Panc1 (cell line): ENCODE data around the gene HLCS. TPM values are rescaled to one million over a fixed set of nuclear protein-coding genes. Genes with fewer than 3 reads are reported as not detected.

ENCODE experiments used
- ATAC-seq: fragments of 200-7000 bp; cut with Tn5 transposase; 2 replicates; pipeline ENCODE4 v1.9.1; 2020; ENCODE audit warnings: mild to moderate bottlenecking, moderate library complexity
- BruUV-seq: library from RNA; stranded (reverse); fragments of 400-500 nt; replicated peaks from 2 replicates; lab custom pipeline; 2021; lab: Mats Ljungman, UMichigan
- CTCF ChIA-PET: fragments of 300-600 bp; sonication (Branson Sonifier 250); formaldehyde crosslinking; loops from one replicate; lab custom pipeline; 2022; ENCODE audit warnings: antibody characterized with exemption; lab: Charles Lee
- POLR2A ChIA-PET: fragments of 300-600 bp; sonication (Branson Sonifier 250); formaldehyde crosslinking; loops from one replicate; lab custom pipeline; 2022; ENCODE audit warnings: antibody characterized with exemption; lab: Charles Lee
- DNase-seq: peaks from one replicate; pipeline ENCODE4 v3.0.0-alpha.2; 2010; ENCODE audit warnings: low read depth, low spot score
- H3K27ac ChIP-seq: 2 replicates; pipeline ENCODE4 v1.5.1; 2011; ENCODE audit warnings: mild to moderate bottlenecking, low read length, inconsistent platforms
- H3K27me3 ChIP-seq: fragments of 200-500 bp; sonication (Bioruptor generic); 2 replicates; pipeline ENCODE4 v1.6.0; 2014; ENCODE audit warnings: low read length, inconsistent platforms; ENCODE audit not compliant: control insufficient read depth, insufficient read depth
- H3K36me3 ChIP-seq: fragments of 200-500 bp; sonication (Bioruptor generic); 2 replicates; pipeline ENCODE4 v1.5.1; 2014; ENCODE audit warnings: inconsistent platforms, mild to moderate bottlenecking, low read length, moderate library complexity; ENCODE audit not compliant: control insufficient read depth, insufficient read depth
- H3K4me1 ChIP-seq: 2 replicates; pipeline ENCODE4 v1.5.1; 2011; ENCODE audit warnings: inconsistent platforms, mild to moderate bottlenecking, low read length, moderate library complexity; ENCODE audit not compliant: control insufficient read depth, insufficient read depth
- H3K4me3 ChIP-seq, 2 experiments: 2 replicates each; pipeline ENCODE4 v1.5.1; 2011 to 2012; ENCODE audit warnings: low read depth in 2 of 2, low read length in 2 of 2, mild to moderate bottlenecking in 2 of 2, inconsistent platforms in 1 of 2, moderate library complexity in 1 of 2
- H3K9me3 ChIP-seq: fragments of 200-500 bp; sonication (Bioruptor generic); 2 replicates; pipeline ENCODE4 v1.5.1; 2014; ENCODE audit warnings: low read depth, mild to moderate bottlenecking, inconsistent platforms, low read length, moderate library complexity; ENCODE audit not compliant: control insufficient read depth, insufficient read depth
- POLR2AphosphoS5 ChIP-seq: IDR thresholded peaks from 2 replicates; pipeline ENCODE4 v1.6.1; 2012; ENCODE audit warnings: mild to moderate bottlenecking, low read depth, low read length, moderate library complexity
- SIN3A ChIP-seq: IDR thresholded peaks from 2 replicates; pipeline ENCODE4 v1.6.1; 2012; ENCODE audit warnings: low read depth, mild to moderate bottlenecking, low read length, moderate library complexity, borderline replicate concordance; ENCODE audit not compliant: insufficient read depth
- TCF7L2 ChIP-seq: IDR thresholded peaks from 2 replicates; pipeline ENCODE4 v1.6.1; 2011; ENCODE audit warnings: mild to moderate bottlenecking, low read depth, low read length, inconsistent platforms
- in situ Hi-C: cut with HindIII; loops from 2 replicates; pipeline ENCODE4 v1.10.0; 2016; ENCODE audit warnings: low sequenced_read_pairs, low pct_unique_long_range_greater_than_20kb
- intact Hi-C: fragments of 100-400 bp; cut with micrococcal nuclease; formaldehyde crosslinking; loops from one replicate; pipeline ENCODE4 v1.10.0; 2022; ENCODE audit not compliant: unreplicated experiment
- total RNA-seq: library from RNA; stranded (reverse); gene quantifications from one replicate; pipeline ENCODE4 v1.2.1, GENCODE V29; 2021; ENCODE audit not compliant: unreplicated experiment
- TF ChIP-seq, protein P1 (sequence below), 2 experiments: IDR thresholded peaks; 2 replicates each; pipeline ENCODE4 v1.6.1; 2011 to 2012; ENCODE audit warnings: low read depth in 2 of 2, control low read depth in 1 of 2, low read length in 1 of 2, mild to moderate bottlenecking in 1 of 2, moderate library complexity in 1 of 2; ENCODE audit not compliant: insufficient read depth in 1 of 2
- TF ChIP-seq, protein P2 (sequence below): fragments of 450-650 bp; IDR thresholded peaks from 2 replicates; pipeline ENCODE4 v1.5.1; 2017; ENCODE audit warnings: mild to moderate bottlenecking

Gene HLCS
- total RNA-seq, 1 experiment from 2014 or later = 15.3 TPM

DNA sequence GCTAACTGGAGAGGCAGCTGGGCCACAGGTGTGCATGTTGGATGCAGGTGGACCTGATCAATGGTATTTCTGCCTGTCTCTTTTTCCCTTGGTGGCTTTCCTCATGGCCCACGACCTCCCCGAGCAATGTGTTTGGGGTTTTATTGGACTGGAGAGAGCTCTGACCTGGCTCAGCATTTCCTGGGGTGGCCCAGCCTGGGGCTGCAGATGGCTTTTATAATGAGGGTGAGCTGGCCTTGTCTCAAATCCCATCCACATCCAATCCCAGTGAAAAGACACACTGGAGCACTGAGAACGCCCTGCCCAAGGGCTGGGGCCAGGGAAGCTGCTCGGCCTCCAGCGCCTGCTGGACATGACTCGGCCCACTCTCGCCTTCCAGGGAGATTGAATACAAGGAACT, 223.5 kb downstream of the HLCS start:
- no peak for TF ChIP-seq TCF7L2
- no peak for TF ChIP-seq POLR2AphosphoS5
- TF ChIP-seq SIN3A = no peak
- TF ChIP-seq, protein P1, sequence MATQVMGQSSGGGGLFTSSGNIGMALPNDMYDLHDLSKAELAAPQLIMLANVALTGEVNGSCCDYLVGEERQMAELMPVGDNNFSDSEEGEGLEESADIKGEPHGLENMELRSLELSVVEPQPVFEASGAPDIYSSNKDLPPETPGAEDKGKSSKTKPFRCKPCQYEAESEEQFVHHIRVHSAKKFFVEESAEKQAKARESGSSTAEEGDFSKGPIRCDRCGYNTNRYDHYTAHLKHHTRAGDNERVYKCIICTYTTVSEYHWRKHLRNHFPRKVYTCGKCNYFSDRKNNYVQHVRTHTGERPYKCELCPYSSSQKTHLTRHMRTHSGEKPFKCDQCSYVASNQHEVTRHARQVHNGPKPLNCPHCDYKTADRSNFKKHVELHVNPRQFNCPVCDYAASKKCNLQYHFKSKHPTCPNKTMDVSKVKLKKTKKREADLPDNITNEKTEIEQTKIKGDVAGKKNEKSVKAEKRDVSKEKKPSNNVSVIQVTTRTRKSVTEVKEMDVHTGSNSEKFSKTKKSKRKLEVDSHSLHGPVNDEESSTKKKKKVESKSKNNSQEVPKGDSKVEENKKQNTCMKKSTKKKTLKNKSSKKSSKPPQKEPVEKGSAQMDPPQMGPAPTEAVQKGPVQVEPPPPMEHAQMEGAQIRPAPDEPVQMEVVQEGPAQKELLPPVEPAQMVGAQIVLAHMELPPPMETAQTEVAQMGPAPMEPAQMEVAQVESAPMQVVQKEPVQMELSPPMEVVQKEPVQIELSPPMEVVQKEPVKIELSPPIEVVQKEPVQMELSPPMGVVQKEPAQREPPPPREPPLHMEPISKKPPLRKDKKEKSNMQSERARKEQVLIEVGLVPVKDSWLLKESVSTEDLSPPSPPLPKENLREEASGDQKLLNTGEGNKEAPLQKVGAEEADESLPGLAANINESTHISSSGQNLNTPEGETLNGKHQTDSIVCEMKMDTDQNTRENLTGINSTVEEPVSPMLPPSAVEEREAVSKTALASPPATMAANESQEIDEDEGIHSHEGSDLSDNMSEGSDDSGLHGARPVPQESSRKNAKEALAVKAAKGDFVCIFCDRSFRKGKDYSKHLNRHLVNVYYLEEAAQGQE (IDR thresholded peaks at IDR 0.05; ENCODE audit: insufficient read depth in 1 of 2, low read depth in 2 of 2, low read length in 1 of 2) = no peak
- TF ChIP-seq, protein P2, sequence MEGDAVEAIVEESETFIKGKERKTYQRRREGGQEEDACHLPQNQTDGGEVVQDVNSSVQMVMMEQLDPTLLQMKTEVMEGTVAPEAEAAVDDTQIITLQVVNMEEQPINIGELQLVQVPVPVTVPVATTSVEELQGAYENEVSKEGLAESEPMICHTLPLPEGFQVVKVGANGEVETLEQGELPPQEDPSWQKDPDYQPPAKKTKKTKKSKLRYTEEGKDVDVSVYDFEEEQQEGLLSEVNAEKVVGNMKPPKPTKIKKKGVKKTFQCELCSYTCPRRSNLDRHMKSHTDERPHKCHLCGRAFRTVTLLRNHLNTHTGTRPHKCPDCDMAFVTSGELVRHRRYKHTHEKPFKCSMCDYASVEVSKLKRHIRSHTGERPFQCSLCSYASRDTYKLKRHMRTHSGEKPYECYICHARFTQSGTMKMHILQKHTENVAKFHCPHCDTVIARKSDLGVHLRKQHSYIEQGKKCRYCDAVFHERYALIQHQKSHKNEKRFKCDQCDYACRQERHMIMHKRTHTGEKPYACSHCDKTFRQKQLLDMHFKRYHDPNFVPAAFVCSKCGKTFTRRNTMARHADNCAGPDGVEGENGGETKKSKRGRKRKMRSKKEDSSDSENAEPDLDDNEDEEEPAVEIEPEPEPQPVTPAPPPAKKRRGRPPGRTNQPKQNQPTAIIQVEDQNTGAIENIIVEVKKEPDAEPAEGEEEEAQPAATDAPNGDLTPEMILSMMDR = no peak
- DNase-seq = no peak
- no peak overlapping the region for H3K27ac ChIP-seq
- no peaks in the 10 kb centered on the region for H3K9me3 ChIP-seq
- ChIA-PET POLR2A (no interaction called here), CTCF (no interaction called here)
- intact Hi-C loops (no loop called here), in situ Hi-C loops (no loop called here)
- H3K36me3 ChIP-seq = no peaks in the 10 kb centered on the region
- H3K4me3 ChIP-seq = no peak overlapping the region
- no peaks in the 10 kb centered on the region for H3K4me1 ChIP-seq
- no peak for ATAC-seq
- no peaks in the 10 kb centered on the region for H3K27me3 ChIP-seq
- no TSS peak for BruUV-seq

DNA sequence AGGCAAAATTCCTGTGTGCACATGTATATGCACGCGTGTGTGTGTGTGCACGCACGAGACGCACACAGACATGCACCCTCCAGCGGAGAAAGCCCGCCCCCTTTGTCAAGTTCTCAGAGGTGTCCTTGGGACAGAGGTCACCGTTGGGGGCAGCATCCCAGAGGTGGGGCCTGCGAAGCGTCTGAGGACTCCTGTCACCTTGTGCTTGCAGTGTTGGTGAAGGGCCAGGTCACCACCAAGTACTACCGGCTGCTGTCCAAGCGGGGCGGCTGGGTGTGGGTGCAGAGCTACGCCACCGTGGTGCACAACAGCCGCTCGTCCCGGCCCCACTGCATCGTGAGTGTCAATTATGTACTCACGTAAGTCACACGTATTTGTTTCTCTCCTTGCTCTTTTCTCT, 225.0 kb downstream of the HLCS start:
- Histone ChIP-seq H3K4me3 (no peak overlapping the region), H3K9me3 (no peaks in the 10 kb centered on the region), H3K27ac (no peak overlapping the region), H3K36me3 (no peaks in the 10 kb centered on the region), H3K27me3 (no peaks in the 10 kb centered on the region), H3K4me1 (no peaks in the 10 kb centered on the region)
- no TSS peak for BruUV-seq
- ATAC-seq (no peak), DNase-seq (no peak)
- in situ Hi-C loops (no loop called here), intact Hi-C loops (no loop called here)
- TF ChIP-seq, protein P1 (IDR thresholded peaks at IDR 0.05; ENCODE audit: insufficient read depth in 1 of 2, low read depth in 2 of 2, low read length in 1 of 2) = no peak
- ChIA-PET POLR2A (no interaction called here), CTCF (no interaction called here)
